GM20000 (cell line): ENCODE results near the gene MAPK8IP3.

Source experiments
- DNase-seq: peaks from one replicate; pipeline ENCODE4 v3.0.0; 2012; ENCODE audit warnings: low spot score
- TF ChIP-seq, protein P1 (sequence below): IDR thresholded peaks from 2 replicates; pipeline ENCODE4 v1.5.1; 2012; ENCODE audit warnings: mild to moderate bottlenecking, control low read depth; ENCODE audit errors: extremely low read depth, missing control alignments

MAPK8IP3 gene

DNA sequence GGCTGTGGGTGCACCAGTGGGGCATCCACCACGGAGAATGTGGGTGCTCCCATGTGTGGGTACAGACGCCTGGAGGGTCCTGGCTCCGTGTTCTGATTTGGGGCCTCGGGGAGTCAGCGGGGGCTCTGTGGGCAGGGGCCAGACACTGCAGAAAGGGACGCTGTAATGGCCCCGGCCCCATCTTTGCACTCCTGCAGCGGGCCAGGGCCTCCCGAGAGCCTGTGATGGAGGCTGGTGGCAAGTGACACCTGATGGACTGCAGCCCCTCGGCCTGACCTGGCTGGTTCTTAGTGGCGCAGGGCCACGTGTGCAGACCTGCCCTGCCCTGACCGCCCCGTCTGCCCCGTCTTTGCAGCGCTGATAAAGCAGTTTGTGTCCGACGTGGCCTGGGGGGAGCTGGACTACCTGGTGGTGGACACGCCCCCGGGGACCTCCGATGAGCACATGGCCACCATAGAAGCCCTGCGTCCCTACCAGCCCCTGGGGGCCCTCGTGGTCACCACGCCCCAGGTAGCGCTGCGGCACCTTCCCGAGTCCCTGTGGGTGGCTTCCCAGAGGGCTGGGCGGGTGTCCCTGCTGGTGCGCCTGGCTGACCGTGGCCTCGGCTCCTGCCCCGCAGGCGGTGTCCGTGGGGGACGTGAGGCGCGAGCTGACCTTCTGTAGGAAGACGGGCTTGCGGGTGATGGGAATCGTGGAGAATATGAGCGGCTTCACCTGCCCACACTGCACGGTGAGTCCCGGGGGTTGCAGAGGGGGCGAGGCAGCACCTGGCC, 81.5 kb downstream of the MAPK8IP3 start:
- TF ChIP-seq, protein P1, sequence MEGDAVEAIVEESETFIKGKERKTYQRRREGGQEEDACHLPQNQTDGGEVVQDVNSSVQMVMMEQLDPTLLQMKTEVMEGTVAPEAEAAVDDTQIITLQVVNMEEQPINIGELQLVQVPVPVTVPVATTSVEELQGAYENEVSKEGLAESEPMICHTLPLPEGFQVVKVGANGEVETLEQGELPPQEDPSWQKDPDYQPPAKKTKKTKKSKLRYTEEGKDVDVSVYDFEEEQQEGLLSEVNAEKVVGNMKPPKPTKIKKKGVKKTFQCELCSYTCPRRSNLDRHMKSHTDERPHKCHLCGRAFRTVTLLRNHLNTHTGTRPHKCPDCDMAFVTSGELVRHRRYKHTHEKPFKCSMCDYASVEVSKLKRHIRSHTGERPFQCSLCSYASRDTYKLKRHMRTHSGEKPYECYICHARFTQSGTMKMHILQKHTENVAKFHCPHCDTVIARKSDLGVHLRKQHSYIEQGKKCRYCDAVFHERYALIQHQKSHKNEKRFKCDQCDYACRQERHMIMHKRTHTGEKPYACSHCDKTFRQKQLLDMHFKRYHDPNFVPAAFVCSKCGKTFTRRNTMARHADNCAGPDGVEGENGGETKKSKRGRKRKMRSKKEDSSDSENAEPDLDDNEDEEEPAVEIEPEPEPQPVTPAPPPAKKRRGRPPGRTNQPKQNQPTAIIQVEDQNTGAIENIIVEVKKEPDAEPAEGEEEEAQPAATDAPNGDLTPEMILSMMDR, result no peak
- no peak for DNase-seq

DNA sequence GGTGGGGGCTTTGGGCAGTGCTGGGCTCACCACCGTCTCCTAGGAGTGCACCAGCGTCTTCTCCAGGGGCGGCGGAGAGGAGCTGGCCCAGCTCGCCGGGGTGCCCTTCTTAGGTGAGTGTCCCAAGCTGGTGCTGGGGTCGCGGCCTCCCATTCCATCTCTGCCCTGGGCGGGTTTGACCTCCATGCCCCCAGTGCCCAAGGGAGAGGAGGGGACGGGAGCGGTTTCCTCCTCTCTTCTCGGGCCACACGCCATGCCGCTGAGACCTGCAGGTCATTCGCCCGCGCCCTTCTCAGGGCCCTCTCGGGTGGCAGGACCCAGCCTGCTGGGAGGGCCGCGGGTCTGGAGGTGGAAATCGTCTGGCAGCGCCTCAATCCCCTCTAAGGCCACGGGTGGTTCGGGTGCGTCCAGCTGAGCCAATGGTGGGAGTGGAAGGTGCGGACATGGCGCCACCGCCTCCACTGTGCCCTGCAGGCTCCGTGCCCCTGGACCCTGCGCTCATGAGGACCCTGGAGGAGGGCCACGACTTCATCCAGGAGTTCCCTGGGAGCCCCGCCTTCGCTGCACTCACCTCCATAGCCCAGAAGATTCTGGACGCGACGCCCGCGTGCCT, 82.2 kb downstream of the MAPK8IP3 start:
- TF ChIP-seq, protein P1, result no peak
- no peak for DNase-seq

DNA sequence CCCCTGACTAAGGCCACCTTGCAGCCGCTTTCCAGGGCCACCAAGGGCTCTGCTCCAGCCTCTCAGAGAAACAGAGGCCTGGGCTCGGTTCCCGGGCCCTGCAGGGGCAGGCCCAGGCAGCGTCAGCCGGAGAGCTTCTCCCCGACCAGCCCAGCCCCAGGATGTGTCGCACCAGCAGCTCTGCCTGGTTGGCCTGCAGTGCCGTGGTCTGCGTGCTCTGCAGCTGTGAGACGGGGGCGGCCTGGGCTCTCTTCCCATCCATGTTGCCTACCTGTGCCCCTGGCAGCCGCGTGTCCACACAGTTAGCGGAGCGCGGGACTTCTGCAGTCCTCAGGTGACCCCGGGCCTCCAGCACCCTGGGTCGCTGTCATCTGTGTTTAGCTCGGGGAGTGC, 82.7 kb downstream of the MAPK8IP3 start:
- DNase-seq, result no peak
- TF ChIP-seq, protein P1, result no peak

- TF ChIP-seq, protein P1, result no peak
- no peak for DNase-seq
Measured at GRCh38 chr16:1789643-1790045, 83.6 kb downstream of the MAPK8IP3 start.

- no peak for DNase-seq
- TF ChIP-seq, protein P1, result no peak
Measured at GRCh38 chr16:1790261-1790610, 84.2 kb downstream of the MAPK8IP3 start.

- TF ChIP-seq, protein P1, result no peak
- DNase-seq, result no peak
Measured at GRCh38 chr16:1790611-1791255, 84.7 kb downstream of the MAPK8IP3 start.
